ENCODE data around the gene MAD1L1.

MAD1L1 gene

GRCh38 chr7:2012044-2012900, 220.5 kb downstream of the MAD1L1 start:
- DNase-seq (ENCODE audit: low spot score), result no peak

GRCh38 chr7:2011266-2012043, 221.3 kb downstream of the MAD1L1 start:
- no peak for DNase-seq (ENCODE audit: low spot score)

- DNase-seq (ENCODE audit: low spot score), result no peak
Measured at GRCh38 chr7:2010551-2011265, 222.0 kb downstream of the MAD1L1 start.

- no peak for DNase-seq (ENCODE audit: low spot score)
Measured at GRCh38 chr7:2010101-2010500, 222.6 kb downstream of the MAD1L1 start.

- peak; percentile 64 for DNase-seq (ENCODE audit: low spot score)
Measured at GRCh38 chr7:2009541-2010001, 223.2 kb downstream of the MAD1L1 start.

GRCh38 chr7:2008936-2009540, 223.7 kb downstream of the MAD1L1 start:
- no peak for DNase-seq (ENCODE audit: low spot score)

GRCh38 chr7:2008101-2008935, 224.4 kb downstream of the MAD1L1 start:
- no peak for DNase-seq (ENCODE audit: low spot score)

- DNase-seq (ENCODE audit: low spot score), result no peak
Measured at GRCh38 chr7:2007551-2007950, 225.2 kb downstream of the MAD1L1 start.

GRCh38 chr7:2006921-2007381, 225.8 kb downstream of the MAD1L1 start:
- DNase-seq (ENCODE audit: low spot score), result no peak

GRCh38 chr7:2006231-2006771, 226.4 kb downstream of the MAD1L1 start:
- no peak for DNase-seq (ENCODE audit: low spot score)

GRCh38 chr7:2005786-2006185, 227.0 kb downstream of the MAD1L1 start:
- no peak for DNase-seq (ENCODE audit: low spot score)

GRCh38 chr7:2004841-2005725, 227.7 kb downstream of the MAD1L1 start:
- no peak for DNase-seq (ENCODE audit: low spot score)

GRCh38 chr7:2003931-2004812, 228.6 kb downstream of the MAD1L1 start:
- no peak for DNase-seq (ENCODE audit: low spot score)

- no peak for DNase-seq (ENCODE audit: low spot score)
Measured at GRCh38 chr7:2003451-2003930, 229.3 kb downstream of the MAD1L1 start.

GRCh38 chr7:2002561-2003450, 229.9 kb downstream of the MAD1L1 start:
- no peak for DNase-seq (ENCODE audit: low spot score)

- no peak for DNase-seq (ENCODE audit: low spot score)
Measured at GRCh38 chr7:2001601-2002442, 230.9 kb downstream of the MAD1L1 start.
